Fibroblast of villous mesenchyme (primary cell): ENCODE measurements around the gene CTDSPL. TPM values are rescaled to one million over a fixed set of nuclear protein-coding genes. Genes with fewer than 3 reads are reported as not detected.
A peak's percentile ranks its signal among the peaks of the same experiment; 100 is the strongest.

Source experiments
- DNase-seq: peaks from one replicate; pipeline ENCODE4 v3.0.0-alpha.2; 2010; ENCODE audit warnings: low read depth
- H3K4me3 ChIP-seq: 2 replicates; pipeline ENCODE4 v1.5.1; 2011; ENCODE audit warnings: low read depth, mild to moderate bottlenecking, low read length
- total RNA-seq: library from RNA; depleted of rRNA; stranded (reverse); fragments of >200 nt; gene quantifications from 2 replicates; pipeline ENCODE4 v1.2.3, GENCODE V29; 2012
- TF ChIP-seq, protein P1 (sequence below): IDR thresholded peaks from 2 replicates; pipeline ENCODE4 v1.5.1; 2012; ENCODE audit warnings: low read depth, mild to moderate bottlenecking, low read length; ENCODE audit not compliant: insufficient read depth

CTDSPL gene
- total RNA-seq, 1 donor = 61.7 TPM

DNA sequence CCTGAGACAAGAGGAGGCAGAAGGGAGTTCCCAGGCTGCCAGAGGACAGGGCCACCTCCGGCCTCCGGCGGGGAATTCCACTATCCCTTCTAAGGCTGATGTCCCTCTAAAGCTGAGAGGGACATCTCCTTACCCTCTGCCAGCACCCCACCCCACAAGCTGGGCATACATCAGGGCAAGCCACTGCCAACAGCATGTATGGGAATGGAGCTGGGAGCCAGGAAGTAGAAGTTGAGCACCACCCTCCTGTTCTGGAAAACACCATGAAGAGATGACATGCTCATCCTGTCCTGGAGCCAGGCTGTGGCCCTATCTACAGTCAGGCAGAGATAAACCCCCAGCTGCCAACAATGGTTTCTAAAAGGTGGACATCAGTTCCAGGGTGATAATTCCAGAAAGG is 160.6 kb downstream of the CTDSPL start:
- no peak for DNase-seq
- H3K4me3 ChIP-seq = no peak overlapping the region
- TF ChIP-seq, protein P1, sequence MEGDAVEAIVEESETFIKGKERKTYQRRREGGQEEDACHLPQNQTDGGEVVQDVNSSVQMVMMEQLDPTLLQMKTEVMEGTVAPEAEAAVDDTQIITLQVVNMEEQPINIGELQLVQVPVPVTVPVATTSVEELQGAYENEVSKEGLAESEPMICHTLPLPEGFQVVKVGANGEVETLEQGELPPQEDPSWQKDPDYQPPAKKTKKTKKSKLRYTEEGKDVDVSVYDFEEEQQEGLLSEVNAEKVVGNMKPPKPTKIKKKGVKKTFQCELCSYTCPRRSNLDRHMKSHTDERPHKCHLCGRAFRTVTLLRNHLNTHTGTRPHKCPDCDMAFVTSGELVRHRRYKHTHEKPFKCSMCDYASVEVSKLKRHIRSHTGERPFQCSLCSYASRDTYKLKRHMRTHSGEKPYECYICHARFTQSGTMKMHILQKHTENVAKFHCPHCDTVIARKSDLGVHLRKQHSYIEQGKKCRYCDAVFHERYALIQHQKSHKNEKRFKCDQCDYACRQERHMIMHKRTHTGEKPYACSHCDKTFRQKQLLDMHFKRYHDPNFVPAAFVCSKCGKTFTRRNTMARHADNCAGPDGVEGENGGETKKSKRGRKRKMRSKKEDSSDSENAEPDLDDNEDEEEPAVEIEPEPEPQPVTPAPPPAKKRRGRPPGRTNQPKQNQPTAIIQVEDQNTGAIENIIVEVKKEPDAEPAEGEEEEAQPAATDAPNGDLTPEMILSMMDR = no peak

DNA sequence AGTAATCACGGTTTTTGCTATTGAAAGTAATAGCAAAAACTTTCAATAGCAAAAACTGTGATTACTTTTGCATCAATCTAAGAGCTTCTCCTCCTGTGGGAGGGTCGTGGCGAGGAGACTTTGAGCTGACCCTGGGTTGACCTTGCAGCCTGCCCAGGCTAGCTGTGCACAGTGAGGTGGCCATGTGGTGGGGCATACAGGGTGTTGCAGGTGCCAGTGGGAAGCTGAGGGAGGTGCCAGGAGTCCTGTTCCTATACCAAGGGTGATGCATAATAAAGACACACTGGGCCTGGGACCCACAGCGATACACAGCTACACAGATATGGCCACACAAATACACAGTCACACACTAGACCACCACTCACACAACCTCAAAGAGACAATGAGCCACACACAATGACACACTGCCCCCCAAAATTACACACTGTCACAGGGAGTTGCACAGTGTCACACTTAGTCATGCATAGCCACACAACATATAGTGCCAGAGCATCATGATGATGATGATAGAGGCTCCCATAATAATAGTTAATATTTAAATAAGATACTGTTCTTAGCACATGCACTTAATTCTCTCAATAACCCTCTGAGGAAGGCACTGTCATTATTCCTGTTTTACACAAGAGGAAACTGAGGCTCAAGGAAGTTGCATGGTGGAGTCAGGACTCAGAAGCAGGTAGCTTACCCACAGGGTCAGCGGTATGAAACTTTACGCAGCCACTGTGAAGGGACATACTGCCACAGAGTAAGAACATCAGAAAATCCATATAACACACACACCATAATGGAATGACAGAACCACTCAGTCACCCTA is 161.4 kb downstream of the CTDSPL start:
- TF ChIP-seq, protein P1 = no peak
- DNase-seq = no peak
- H3K4me3 ChIP-seq = no peak overlapping the region

DNA sequence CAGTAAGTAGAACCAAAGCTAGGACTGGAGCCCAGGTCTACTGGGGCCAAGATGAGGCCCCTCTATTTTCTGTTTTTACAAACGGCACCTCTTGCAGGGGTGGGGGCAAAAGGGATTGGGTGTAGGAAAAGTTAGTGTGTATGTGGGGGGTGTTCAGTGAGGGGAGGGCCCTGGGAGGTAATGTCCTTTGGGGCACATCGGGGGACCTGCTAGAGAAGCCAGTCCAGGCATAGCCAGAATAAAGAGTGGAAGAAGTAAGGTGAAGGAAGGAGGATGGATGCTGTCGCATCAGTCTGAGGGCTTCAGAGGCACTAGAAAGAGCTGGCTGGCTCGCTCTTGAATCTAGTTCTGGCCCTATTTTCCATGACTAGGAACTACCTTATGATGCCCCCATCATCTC is 165.2 kb downstream of the CTDSPL start:
- TF ChIP-seq, protein P1 = no peak
- no peak for DNase-seq
- H3K4me3 ChIP-seq = no peak overlapping the region

DNA sequence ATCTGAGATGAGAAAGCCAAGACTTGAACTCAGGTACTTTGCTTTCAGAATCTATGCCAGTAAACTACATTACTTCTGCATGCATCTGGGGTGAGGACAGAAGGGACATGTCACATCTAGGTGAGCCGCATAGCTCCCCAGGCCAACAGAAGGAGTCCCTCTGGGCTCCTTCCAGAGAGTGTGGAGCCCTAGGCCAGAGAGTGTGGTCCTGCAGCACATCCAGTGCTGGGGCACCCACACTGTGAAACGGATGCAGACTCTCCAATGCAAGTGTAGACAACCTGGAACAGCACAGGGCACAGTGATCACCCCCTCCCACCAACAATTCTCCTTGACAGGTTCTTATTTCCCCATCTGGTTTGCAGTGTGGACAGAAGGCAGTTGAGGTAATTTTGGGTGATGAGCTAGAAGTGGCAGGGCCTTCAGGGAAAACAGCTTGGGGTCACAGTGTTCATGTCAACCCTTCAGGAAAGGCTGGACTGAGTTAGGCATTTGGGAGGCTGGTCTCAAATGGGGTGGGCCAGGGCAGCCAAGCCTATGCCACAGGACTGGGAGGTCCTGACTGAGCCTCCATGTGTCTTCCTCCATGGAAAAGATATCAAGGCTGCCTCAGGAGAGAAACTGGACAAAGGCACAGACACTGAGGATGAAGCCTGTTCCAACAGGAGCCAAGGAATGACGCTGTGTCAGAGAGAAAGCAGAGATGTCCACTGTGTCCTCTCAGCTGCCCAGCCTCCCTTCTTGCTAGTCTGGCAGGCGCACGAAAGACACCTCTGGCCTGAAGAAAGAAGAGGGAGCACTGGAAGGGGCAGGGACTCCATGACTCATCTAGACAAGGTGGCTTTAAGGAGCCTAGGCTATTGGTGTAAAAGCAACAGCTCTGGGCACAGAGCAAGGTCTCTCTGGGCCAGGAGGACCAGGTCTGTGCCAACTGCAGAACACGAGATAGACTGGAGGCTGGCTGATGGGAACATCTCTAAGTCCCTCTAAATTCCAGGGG is 166.1 kb downstream of the CTDSPL start:
- no peak for DNase-seq
- TF ChIP-seq, protein P1 = no peak
- H3K4me3 ChIP-seq = no peak overlapping the region

DNA sequence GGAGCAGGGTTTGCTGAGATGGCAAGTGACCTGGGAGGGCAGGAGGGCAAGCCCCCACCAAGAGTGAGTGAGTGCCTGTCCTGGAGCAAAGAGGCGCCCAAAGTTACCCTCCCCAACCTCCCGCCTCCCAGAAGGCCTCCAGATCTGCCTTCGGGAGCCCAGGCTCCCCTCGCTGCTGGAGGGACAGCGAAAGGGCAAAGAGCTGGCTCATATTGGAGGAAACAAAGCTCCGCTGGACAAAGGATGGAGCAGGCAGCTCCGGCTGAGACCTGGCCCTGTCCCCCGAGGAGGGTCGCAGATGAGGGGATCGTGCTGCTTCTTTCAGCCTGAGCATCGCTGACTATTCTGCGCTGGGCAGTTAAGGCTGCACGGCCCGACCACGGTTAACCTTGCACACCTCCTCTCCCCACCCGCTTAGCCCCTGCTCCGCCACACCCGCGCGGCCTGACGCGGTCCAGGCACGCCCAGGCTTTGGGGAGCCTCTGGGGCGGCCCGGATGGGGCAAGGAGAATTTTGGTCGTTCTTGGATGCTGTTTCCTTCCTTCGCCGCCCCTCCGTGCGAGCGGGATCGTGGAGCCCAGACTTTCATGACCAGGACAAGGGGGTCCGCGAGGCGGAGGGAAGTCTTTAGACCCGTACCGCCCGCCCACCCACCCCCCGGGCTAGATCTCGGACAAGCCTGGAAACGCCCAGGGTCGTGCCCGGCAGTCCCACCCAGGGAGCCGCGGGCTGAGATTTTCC is 167.1 kb downstream of the CTDSPL start:
- no peak for DNase-seq
- TF ChIP-seq, protein P1 = no peak
- peak overlapping the region; percentile 72 for H3K4me3 ChIP-seq

DNA sequence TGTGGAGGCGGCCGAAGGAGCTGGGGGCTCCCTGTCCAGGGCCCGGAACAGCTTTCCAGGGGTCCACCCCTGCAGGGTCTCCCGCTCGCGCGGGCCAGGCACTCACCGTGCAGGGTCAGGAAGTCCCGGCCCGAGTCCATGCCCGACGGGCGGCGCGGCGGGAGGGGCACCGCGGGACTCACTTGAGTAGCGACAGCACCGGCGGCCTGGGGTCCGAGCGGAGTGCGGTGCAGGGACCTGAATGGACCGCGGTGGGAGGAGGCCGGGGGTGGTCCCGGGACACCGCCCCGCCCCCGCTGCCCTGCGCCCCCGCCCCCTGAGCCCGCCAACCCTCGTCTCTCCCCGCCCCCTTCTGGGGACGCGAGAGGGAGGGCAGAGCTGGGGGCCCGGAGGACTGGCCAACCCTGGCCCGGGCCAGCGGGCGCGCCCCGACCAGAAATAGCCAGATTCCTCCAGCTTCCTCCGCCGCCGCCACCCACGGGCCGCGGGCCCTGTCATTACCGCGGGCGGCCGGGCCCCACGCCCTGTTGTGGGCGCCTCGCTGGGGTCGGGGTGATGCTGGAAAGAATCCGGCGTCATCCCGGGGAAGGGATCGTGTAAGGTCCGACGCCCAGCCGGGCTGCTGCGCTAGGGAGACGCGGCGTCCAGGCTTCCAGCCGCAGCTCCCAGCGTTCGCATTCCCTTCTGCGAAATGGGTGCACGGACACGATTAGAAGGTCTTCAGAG is 167.9 kb downstream of the CTDSPL start, which contains the start of gene PLCD1:
TSS of gene PLCD1 (minus strand) at position 243 of the 726 bp plus-strand sequence. CDS start at position 140, 103 bp downstream.
- DNase-seq = peak; percentile 64
- TF ChIP-seq, protein P1 = no peak
- H3K4me3 ChIP-seq = peak within 1 kb of the TSS; percentile 72
